Mononuclear cell (primary cell): ENCODE data around the gene CGRRF1. TPM values are rescaled to one million over a fixed set of nuclear protein-coding genes. Genes with fewer than 3 reads are reported as not detected.

ENCODE experiments used
- H3K27me3 ChIP-seq: 2 replicates; pipeline ENCODE4 v1.6.0; 2011; ENCODE audit warnings: low read length, control low read depth; ENCODE audit not compliant: insufficient read depth
- H3K4me1 ChIP-seq: 2 replicates; pipeline ENCODE4 v1.5.1; 2011; ENCODE audit warnings: mild to moderate bottlenecking, low read length, control low read depth; ENCODE audit not compliant: insufficient read depth
- H3K4me3 ChIP-seq: 2 replicates; pipeline ENCODE4 v1.5.1; 2011; ENCODE audit warnings: mild to moderate bottlenecking, low read length, moderate library complexity
- H3K9me3 ChIP-seq: 2 replicates; pipeline ENCODE4 v1.5.1; 2011; ENCODE audit warnings: low read depth, mild to moderate bottlenecking, control low read depth, low read length
- total RNA-seq: library from RNA; depleted of rRNA; stranded (reverse); fragments of >200 nt; gene quantifications from one replicate; pipeline ENCODE4 v1.2.3, GENCODE V29; 2012

The CGRRF1 gene
- total RNA-seq, 1 donor, result 36.4 TPM

- Histone ChIP-seq H3K4me3 (no peak overlapping the region), H3K9me3 (peaks cover 17% of the 10 kb centered on the region), H3K4me1 (peaks cover 28% of the 10 kb centered on the region), H3K27me3 (peaks cover 42% of the 10 kb centered on the region)
Measured at GRCh38 chr14:54570047-54570446, 60.3 kb downstream of the CGRRF1 start.

GRCh38 chr14:54570631-54571415, 61.1 kb downstream of the CGRRF1 start:
- H3K4me1 ChIP-seq, result peaks cover 22% of the 10 kb centered on the region

DNA sequence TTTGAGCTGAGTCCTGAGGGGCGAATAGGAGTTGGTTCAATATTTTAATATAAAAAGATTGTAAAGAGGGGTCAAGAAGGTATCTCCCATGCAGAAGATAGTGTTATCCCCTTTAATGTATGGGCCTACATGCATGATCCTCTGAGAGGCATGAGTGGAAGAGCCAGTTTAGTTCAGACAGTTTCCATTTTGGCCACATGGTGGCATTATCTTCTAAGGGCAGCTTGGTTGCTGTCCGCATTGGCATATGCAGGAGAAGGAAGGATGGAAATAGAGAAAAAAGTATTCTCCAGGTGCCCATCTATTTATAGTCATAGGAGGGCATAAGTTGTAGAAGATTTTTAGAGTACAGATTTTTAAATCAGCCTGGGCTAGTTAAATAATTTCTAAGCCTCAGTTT, 62.6 kb downstream of the CGRRF1 start:
- H3K4me3 ChIP-seq, result no peak overlapping the region
- peaks cover 17% of the 10 kb centered on the region for H3K9me3 ChIP-seq
- peaks cover 39% of the 10 kb centered on the region for H3K27me3 ChIP-seq
- peaks cover 17% of the 10 kb centered on the region for H3K4me1 ChIP-seq

More at GRCh38 chr14:54570631-54571415, 61.1 kb downstream of the CGRRF1 start:
- H3K9me3 ChIP-seq, result peaks cover 17% of the 10 kb centered on the region
- peaks cover 39% of the 10 kb centered on the region for H3K27me3 ChIP-seq
- no peak overlapping the region for H3K4me3 ChIP-seq

GRCh38 chr14:54574528-54574927, 64.8 kb downstream of the CGRRF1 start:
- H3K9me3 ChIP-seq, result peaks cover 17% of the 10 kb centered on the region
- peaks cover under 1% of the 10 kb centered on the region for H3K4me1 ChIP-seq
- H3K27me3 ChIP-seq, result peaks cover 23% of the 10 kb centered on the region
- no peak overlapping the region for H3K4me3 ChIP-seq

GRCh38 chr14:54577494-54577893, 67.8 kb downstream of the CGRRF1 start:
- H3K27me3 ChIP-seq, result no peaks in the 10 kb centered on the region
- no peak overlapping the region for H3K4me3 ChIP-seq
- peaks cover 10% of the 10 kb centered on the region for H3K9me3 ChIP-seq
- H3K4me1 ChIP-seq, result no peaks in the 10 kb centered on the region

GRCh38 chr14:54577977-54578376, 68.3 kb downstream of the CGRRF1 start:
- peaks cover 5% of the 10 kb centered on the region for H3K9me3 ChIP-seq
- H3K27me3 ChIP-seq, result no peaks in the 10 kb centered on the region
- H3K4me1 ChIP-seq, result no peaks in the 10 kb centered on the region
- H3K4me3 ChIP-seq, result no peak overlapping the region

DNA sequence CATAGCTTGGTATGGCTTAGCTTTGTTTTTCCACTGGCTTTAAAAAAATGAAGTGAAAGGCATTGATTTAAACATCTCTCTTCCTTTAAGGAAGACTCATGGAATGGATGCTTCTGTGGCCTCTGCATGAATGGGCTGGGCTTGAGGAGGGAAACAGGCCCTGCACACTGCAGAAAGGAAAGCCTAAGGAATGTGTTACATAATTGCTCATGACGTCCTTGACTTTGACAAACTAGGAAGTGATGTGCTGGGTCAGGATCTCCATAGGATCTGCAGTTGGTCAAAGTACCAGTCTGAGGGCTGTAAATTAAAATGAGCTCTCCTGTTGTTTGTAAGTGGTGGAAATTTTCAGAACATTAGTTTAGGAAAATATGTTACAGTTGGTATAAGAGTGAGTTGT, 69.9 kb downstream of the CGRRF1 start:
- H3K27me3 ChIP-seq, result no peaks in the 10 kb centered on the region
- no peaks in the 10 kb centered on the region for H3K9me3 ChIP-seq
- no peak overlapping the region for H3K4me3 ChIP-seq
- no peaks in the 10 kb centered on the region for H3K4me1 ChIP-seq

- Histone ChIP-seq H3K4me1 (no peaks in the 10 kb centered on the region), H3K27me3 (no peaks in the 10 kb centered on the region), H3K9me3 (no peaks in the 10 kb centered on the region), H3K4me3 (no peak overlapping the region)
Measured at GRCh38 chr14:54580933-54581332, 71.2 kb downstream of the CGRRF1 start.

- Histone ChIP-seq H3K9me3 (no peaks in the 10 kb centered on the region), H3K4me1 (no peaks in the 10 kb centered on the region), H3K4me3 (no peak overlapping the region), H3K27me3 (no peaks in the 10 kb centered on the region)
Measured at GRCh38 chr14:54582334-54582733, 72.6 kb downstream of the CGRRF1 start.

DNA sequence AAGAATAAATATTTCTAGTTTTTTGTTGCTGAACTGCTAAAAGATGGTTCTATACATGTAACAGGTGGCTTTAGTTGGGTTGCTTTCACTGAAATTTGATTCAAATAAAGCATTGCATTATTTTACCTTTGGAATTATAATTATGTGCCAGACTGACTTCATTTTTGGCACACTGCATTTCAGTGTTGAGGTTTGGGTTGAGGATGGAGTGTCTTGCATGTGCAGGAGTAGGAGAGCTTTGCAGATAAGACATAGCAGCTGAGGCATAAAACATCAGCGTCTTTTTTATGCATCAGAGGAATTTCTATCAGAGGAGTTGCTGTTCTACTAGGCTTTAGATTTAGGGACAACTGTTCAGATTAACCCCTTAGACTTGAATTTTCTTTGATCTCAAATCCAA, 74.4 kb downstream of the CGRRF1 start:
- Histone ChIP-seq H3K4me3 (no peak overlapping the region), H3K9me3 (no peaks in the 10 kb centered on the region), H3K27me3 (no peaks in the 10 kb centered on the region), H3K4me1 (no peaks in the 10 kb centered on the region)

GRCh38 chr14:54585214-54585613, 75.5 kb downstream of the CGRRF1 start:
- Histone ChIP-seq H3K27me3 (no peaks in the 10 kb centered on the region), H3K4me3 (no peak overlapping the region), H3K4me1 (no peaks in the 10 kb centered on the region), H3K9me3 (no peaks in the 10 kb centered on the region)

Other genes starting within 250 kb of the CGRRF1 start
- 0.52 TPM for gene CDKN3, start 112.9 kb upstream of the CGRRF1 start, total RNA-seq
- gene CNIH1, start 68.5 kb upstream of the CGRRF1 start, total RNA-seq, result 108 TPM
- 68.3 TPM for gene GMFB, start 20.9 kb upstream of the CGRRF1 start, total RNA-seq
- gene SAMD4A, start 57.2 kb downstream of the CGRRF1 start, total RNA-seq, result 2.0 TPM